GM08714 (cell line): ENCODE data around the gene LOXL4.
"Not testable (repeated sequence)": the region's sequence is repeated elsewhere in the genome, so short reads cannot be mapped to it uniquely, and the experiment has no call there.

Source experiments
- H3K4me3 ChIP-seq: fragments of 200-500 bp; sonication (Bioruptor generic); 2 replicates; pipeline ENCODE4 v1.5.1; 2014; ENCODE audit warnings: mild to moderate bottlenecking, low read length, inconsistent platforms
- ZNF274 ChIP-seq: IDR thresholded peaks from 2 replicates; pipeline ENCODE4 v1.6.1; 2012; ENCODE audit warnings: mild to moderate bottlenecking, low read depth, low read length

Gene LOXL4

DNA sequence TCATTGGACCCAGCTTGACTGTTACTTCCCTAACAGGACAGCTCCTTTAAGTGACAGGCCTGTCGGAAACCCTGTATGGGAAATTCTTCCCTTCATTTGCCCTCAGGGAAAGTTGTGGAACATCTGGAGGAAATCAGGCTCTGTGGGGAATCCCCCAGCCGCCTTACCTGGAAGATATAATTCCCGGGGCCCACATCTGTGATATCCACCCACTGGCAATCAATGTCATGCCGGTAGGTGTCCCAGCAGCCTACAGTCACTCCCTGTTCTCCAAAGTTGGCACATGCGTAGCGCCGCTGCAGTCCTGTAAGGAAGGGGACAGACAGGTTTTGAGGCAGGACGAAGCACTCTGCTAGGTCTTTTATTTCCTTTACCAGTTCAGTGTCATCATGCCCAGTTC lies 16.6 kb downstream of the LOXL4 start:
- no peak overlapping the region for H3K4me3 ChIP-seq
- TF ChIP-seq ZNF274, result no peak

DNA sequence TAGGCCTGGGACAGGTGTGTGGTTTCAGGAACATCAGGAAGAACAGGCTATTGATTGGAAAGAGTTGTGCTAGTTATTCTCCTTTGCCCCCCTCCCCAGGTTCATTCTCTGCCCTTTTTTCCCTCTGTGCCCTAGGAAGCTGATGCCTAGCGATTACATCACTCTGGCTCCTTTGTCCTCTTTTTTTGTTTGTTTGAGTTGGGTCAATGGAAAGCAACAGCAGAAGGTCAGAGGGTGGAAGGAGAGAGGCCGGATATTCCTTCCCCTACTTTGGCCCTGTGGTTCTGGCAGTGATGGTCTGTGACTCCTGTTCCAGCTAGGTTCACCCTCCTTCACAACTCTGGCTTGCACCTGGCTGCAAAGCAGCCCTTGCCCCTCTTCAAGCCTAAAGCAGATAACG lies 18.9 kb downstream of the LOXL4 start:
- no peak for TF ChIP-seq ZNF274
- no peak overlapping the region for H3K4me3 ChIP-seq

DNA sequence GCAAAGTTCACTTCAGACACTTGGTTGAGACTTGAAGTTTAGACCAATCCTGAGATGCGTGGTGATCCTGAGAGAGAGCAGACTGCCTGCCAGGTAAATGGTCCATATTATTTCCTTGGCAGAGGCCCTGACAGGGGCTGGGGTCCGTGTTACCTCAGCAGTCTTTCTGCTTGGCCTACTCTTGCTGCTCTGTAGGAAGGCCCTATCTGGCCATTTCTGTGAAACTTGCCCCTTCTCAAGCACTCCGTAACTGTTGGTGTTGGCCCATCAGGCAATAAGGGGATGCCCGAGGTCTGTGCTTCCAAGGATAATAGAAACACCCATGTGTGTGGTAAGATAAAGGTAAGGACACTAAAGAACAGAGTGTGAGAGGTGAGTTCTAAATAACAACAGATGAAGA lies 20.0 kb downstream of the LOXL4 start:
- no peak overlapping the region for H3K4me3 ChIP-seq

DNA sequence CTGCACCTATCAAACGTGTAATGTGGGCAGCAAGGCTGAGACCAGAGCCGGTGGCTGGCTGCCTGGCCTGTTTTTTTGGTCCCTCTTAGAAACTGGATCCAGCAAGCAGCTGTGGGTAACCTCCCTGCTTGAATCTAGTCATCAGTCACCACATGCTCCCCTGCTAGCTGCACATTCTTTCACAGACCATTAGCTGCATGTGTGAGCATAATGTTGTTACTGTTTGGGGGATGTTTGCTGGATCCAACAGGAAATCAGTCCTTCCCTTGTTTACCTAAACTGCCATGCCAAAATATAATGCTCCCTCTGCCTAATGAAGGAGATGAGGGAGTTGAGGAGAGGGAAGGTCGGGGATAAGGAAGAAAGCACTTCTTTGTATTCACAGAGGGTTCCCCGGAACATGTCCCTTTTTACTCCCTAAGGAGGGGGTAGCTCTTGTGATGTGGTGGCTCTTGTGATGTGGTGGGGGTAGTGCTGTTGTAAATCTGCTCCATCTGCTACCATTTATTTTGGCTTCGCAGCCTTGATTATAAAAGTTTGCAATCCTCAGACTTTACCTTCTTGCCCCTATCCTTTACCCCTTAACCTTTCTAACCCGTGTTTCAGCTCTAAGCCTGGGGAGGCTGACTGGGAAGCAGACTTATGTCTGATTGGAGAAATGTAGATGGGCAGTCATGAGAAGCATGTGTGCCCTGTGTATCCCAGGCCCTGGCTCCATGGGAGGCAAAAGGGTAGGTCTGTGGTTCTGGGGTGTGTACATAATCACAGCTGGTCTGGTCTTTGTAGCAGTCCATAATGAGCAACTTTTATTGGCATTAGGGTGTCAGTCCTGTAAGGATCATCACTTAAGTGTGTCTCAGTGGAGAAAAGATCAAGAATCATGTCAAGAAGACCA lies 20.8 kb downstream of the LOXL4 start:
- no peak for TF ChIP-seq ZNF274
- H3K4me3 ChIP-seq, result no peak overlapping the region

More for the DNA sequence above, 20.0 kb downstream of the LOXL4 start:
- TF ChIP-seq ZNF274, result no peak

DNA sequence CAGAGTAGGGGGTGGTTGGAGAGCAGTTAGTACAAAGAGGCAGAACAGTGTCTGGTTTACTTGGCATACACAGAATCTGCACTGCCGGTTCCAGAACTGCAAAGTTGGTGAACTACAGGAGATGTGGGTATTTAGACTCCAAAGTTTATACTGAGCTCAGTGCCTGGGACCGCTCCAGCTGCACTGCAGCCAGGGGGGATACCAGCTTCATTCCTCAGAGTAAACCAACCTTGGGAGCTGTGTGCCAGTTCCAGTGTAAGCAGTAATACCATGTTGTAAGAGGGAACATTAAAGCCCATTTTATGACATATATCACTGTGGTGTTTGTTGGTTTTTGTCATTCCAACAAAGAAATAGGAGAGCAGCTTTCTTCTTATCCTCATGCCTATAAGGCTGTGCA lies 23.4 kb downstream of the LOXL4 start:
- no peak for TF ChIP-seq ZNF274
- no peak overlapping the region for H3K4me3 ChIP-seq

DNA sequence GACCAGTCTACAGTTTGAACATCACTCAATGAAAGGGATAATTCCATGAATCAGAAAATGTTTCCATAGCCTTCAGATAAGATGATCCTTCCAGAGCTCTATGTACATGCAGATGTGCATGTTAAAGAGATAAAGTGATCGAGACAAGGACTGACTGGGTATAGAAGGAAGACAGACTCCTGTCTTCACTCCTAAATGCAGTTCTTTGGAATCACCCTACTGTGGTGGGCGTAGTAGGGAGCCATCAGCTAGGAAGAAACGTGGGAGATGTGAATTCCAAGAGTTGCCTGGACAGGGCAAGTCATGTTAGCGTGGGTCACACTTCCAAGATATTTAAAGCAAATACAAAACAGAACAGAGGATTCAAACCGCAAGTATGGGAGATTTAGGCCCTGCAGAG lies 23.9 kb downstream of the LOXL4 start:
- no peak overlapping the region for H3K4me3 ChIP-seq
- TF ChIP-seq ZNF274, result no peak

DNA sequence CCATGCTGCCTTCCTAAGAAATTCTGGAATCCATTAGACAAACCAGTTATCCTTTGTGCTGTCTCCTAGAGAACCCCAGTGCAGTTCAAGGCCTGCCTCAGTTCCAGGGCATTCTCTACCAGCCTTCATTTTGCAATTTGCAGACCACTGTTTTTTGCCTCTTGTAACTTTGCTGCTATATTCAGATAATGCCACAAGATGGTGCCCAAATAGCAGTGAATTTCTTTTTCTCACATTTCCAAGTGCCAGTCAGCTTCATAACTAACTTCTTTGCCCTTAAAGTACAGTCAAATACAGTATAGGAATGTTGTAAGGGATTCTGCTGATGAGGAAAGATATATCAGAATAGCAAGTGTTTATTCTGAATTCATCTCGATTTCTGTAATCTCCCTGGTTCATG lies 25.2 kb downstream of the LOXL4 start:
- no peak overlapping the region for H3K4me3 ChIP-seq
- TF ChIP-seq ZNF274, result no peak

DNA sequence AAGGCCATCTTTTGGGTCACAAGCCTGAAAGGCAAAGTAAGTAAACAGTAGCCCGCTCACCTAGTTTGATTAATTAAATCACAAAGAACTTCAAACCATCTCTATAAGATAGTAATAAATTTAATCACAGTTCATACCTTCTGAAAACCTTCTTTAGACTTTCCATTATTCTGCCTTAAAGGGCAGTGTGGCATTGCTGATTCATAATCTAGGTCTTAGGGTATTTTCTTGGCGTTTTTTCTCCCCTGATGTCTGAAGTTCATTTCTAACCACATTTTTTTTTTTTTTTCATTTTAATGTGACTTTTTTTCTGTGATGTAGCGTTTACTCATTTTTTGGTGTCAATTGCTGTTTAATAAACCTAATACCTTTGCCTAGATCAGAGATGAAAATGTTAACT lies 27.5 kb downstream of the LOXL4 start:
- no peak overlapping the region for H3K4me3 ChIP-seq
- TF ChIP-seq ZNF274, result no peak

DNA sequence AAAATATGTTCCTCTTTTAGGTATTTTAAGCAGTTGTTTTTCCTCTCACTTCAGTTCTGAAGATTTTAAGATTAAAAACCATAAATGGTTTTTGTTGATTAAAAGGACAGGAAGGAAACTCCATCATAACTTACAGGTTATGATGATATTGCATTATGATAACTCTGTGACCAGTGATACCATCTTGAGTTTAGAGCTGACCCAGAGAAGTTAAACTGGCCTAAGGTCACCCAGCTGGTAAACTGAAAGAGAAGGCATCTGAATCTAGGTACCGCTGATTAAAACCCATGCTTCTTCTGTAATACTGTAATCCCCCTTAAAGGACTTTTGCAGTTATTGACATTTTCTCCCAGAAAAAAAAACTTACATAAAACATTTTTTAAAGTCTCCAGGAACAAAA lies 29.6 kb downstream of the LOXL4 start:
- no peak overlapping the region for H3K4me3 ChIP-seq
- TF ChIP-seq ZNF274, result no peak

DNA sequence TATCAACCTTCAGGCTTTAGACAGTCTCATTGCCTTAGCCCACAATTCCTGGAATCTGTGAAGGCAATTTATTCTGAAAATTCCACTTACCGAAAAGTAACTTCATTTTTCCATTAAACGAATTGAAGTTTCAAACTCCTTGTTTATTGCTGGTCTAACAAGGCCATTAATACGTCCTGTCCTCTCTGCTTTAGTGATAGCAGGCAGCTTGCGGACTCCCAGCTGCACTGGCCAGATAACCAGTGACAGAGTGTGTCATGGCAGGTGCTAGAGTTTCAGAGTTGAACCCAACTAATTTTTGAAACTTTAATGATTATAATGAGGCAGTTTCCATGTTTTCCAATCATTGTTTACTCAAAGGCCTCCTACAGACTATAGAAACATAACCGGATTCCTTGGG lies 31.1 kb downstream of the LOXL4 start:
- no peak for TF ChIP-seq ZNF274
- H3K4me3 ChIP-seq, result no peak overlapping the region

DNA sequence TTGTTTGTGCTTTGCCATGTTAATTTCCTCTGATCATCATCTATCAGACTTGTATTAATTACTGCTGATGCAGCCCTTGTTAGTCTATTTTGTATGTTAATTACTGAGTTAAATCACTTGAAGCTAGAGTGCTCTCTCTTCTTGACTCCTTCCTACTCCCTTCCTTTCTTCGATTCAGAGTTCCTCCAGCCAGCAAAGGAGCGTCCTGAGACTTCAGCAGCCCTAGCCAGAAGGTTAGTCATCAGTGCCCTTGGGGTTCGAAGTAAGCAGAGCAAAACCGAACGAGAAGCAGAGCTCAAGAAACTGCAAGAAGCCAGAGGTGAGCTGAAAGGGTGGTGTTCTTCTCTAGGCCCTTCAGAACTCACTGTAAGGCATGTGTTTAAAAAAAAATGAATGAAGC lies 32.1 kb downstream of the LOXL4 start:
- no peak for TF ChIP-seq ZNF274
- no peak overlapping the region for H3K4me3 ChIP-seq

DNA sequence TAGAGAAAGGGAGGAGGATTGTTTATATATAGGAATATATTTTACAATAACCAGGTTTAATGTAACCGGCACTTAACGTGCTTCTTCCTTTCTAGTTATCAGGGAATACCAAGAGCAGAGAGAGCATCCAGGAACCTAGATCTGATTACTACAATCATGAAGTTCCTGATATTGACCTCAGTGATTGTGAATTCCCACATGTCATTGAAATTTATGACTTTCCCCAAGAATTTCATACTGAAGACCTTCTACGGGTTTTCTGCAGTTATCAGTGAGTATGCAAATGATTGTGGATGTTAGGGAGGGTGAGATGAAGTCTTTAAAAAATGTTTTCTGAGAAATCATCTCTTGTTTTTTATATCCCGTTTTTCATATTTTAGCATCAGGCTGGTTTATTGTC lies 36.6 kb downstream of the LOXL4 start:
- no peak for TF ChIP-seq ZNF274

DNA sequence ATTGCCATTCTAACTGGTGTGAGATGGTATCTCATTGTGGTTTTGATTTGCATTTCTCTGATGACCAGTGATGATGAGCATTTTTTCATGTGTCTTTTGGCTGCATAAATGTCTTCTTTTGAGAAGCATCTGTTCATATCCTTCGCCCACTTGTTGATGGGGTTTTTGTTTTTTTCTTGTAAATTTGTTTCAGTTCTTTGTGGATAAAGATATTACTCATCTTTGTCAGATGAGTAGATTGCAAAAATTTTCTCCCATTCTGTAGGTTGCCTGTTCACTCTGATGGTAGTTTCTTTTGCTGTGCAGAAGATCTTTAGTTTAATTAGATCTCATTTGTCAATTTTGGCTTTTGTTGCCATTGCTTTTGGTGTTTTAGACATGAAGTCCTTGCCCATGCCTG lies 39.7 kb downstream of the LOXL4 start:
- H3K4me3 ChIP-seq, result not testable (repeated sequence)

More for the DNA sequence above, 36.6 kb downstream of the LOXL4 start:
- no peak overlapping the region for H3K4me3 ChIP-seq

DNA sequence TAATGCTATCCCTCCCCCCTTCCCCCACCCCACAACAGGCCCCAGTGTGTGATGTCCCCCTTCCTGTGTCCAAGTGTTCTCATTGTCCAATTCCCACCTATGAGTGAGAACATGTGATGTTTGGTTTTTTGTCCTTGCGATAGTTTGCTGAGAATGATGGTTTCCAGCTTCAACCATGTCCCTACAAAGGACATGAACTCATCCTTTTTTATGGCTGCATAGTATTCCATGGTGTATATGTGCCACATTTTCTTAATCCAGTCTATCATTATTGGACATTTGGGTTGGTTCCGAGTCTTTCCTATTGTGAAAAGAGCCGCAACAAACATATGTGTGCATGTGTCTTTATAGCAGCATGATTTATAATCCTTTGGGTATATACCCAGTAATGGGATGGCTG lies 40.3 kb downstream of the LOXL4 start:
- not testable (repeated sequence) for H3K4me3 ChIP-seq

DNA sequence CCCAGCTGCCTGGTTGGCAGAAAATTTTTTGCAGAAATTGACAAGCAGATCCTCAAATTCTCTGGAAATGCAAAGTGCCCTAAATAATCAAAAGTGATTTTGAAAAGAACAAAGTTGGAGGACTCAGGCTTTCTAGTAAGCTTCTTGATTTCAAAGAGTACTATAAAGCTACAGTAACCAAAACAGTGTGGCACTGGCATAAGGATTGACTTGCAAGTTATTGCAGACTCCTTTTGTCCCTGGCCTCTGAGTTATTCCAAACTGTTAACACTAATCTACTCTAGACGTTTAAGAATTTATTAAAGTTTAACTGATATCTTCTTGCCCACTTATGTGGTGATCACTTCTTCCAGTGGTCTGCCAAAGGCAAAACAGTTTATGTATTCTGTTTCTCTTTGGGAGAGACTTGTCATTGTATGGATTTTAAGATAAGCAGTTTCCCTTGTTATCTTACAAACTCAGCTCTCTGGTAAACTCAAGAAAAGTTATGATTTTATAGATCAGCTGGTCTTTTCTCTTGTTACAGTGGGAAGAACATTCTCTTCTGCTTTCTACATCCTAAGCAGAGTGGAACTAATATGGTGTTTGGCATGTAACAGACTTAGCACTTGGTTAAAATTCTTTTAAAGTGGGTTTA lies 41.4 kb downstream of the LOXL4 start:
- no peak overlapping the region for H3K4me3 ChIP-seq
- TF ChIP-seq ZNF274, result no peak
